GM04504 (cell line): Measurements from ENCODE around the gene PLBD2.
A peak's percentile ranks its signal among the peaks of the same experiment; 100 is the strongest.

Experiments used
- DNase-seq: peaks from one replicate; pipeline ENCODE4 v3.0.0-alpha.2; 2012; ENCODE audit warnings: low read depth

The PLBD2 gene

DNA sequence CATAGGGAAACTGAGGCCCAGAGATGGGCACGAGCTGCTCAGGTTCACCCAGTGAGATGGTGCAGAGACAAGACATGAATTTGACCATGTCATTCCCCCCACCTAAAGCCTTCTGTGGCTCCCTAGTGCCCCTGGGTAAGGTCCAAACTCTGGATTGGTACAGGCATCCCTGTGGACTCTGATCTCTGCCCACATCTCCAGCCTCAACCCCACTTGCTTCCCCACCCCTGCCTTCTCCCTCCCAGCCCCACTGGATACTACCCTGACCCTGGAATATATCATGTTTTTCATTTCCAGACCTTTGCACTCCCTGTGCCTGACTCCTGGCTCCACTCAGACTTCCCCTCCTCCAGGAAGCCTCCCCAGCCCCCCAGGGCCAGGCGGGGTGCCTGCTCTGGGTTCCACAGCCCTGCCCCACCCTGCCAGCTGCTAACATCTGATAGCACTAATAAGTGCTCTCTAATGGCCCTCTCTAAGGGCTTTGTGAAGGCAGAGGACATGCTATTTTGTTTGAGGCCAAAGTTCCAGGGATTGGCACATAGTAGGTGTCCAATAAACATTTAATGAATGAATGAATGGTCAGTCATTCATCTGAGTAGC, 62.7 kb downstream of the PLBD2 start:
- DNase-seq, result no peak

DNA sequence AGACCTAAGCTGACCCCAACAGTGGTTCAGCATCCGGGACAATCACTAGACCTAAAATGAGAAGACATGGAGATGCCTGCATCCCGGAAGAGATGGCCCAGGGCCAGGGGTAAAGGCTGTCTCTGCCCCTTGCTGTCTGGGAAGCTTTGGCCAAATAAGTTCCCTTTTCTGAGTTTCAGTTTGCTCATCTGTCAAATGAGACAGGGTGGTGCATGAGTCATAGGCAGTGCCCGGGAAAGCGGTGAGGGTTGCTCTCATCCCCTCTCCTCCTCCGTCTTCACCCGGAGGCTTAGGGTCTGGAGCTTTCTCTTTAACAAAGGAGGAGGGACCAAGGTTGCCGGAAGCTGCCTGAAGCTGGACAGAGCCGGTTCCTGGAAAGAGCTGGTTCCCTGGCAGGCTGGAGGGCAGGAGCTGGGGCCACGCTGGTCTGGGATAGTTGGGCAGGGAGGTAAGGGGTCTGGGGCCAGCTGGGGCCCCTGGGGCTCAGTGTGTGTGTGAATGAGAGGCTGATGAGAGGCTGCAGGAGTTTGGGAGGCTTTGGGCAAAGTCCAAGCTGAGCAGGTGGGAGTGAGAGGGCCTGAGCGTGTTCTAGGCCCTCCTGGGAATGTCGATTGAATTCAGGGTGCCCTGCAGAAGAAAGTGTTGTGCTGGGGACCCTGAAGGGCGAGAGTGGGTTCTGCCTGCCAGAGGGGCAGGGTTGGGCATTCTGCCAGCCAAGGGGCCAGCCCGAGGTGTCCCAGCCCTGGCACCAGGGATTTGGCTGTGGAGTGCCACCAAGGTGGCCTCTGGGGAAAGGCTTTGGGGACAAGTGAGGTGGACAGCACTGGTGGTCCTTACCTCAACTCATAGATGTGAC, 63.9 kb downstream of the PLBD2 start, which contains the start of gene SDSL:
SDSL (plus strand) TSS at position 351 of the 856 bp plus-strand sequence. CDS start 5,603 bp downstream, outside the sequence.
- DNase-seq, result peak; percentile 63

DNA sequence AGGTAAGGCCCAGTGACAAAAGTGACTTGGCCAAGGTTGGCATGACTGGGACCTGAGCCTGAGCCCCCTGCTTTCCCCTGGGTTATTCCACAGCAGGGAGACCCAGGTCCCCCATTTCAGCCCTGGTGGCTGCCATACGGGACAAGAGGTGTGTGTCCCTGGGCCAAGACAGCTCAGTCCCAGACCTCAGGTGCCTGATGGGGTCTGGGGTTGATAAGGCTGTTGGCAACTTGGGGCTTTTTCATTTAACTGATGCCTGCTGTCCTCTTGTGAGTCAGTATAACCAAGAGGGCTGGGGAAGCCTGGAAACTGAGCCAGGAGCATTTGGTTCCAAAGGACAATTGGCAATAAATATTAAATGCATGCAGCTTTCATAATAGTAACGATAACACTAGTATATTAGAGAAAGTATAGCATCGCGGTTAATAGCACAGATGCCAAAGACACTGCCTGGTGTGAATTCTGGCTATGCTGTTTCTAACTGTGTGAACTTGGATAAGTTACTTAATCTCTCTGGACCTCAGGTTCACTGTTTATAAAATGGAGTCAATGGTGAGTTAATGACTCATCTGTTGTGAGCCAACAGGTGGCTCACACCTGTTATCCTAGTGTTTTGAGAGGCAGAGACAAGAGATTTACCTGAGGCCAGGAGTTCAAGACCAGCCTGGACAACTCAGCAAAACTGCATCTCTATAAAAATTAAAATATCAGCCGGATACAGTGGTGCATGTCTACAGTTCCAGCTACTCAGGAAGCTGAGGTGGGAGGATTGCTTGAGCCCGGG, 64.7 kb downstream of the PLBD2 start:
- no peak for DNase-seq

DNA sequence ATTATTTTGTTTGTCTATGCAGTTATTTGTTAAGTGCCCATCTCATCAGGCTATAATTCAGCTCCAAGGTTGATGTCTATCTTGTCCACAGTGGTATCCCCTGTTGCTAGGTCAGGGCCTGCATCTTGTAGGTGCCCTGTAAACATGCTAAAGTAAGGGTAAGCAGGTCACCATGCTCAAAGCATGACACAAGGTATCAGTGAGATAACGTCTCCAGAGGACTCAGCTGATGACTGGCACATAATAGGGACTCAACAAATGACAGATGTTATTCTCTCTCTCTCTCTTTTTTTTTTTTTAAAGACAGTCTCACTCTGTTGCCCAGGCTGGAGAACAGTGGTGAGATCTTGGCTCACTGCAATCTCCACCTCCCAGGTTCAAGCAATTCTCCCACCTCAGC, 66.1 kb downstream of the PLBD2 start:
- no peak for DNase-seq

DNA sequence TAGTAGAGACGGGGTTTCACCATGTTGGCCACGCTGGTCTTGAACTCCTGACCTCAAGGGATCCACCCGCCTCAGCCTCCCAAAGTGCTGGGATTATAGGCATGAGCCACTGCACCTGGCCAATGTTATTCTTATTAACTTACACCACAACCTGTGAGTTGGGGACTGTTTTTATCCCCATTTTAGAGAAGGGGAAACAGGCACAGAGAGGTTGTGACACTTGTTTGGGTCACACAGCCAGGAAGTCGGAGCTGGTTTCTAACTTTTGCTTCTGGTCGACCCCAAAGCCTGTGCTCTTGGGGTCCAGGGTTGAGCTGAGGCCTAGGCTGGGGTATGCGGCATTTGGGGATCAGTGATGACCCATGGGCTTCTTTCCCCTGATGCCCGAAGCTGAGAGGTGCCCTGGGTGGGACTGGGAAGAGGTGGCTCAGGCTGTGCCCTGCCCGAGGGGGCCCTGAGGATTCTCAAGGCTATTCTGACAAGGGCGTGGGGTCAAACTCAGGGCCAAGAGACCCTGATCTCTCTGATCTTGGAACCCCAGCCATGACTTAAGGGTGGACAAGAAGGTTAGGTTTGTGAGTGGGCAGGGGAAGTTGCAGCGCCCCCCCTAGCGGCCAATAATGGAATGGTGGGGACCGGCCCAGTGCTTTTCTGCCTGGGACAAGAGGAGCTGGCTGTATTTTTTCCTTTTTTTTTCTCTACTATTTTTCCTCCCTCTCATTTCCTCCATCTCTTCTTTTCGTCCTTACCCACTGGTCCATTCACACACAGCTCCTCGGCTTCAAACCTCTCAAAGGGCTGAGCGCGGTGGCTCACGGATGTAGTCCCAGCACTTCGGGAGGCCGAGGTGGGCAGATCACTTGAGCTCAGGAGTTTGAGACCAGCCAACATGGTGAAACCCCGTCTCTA, 66.8 kb downstream of the PLBD2 start:
- DNase-seq, result no peak

DNA sequence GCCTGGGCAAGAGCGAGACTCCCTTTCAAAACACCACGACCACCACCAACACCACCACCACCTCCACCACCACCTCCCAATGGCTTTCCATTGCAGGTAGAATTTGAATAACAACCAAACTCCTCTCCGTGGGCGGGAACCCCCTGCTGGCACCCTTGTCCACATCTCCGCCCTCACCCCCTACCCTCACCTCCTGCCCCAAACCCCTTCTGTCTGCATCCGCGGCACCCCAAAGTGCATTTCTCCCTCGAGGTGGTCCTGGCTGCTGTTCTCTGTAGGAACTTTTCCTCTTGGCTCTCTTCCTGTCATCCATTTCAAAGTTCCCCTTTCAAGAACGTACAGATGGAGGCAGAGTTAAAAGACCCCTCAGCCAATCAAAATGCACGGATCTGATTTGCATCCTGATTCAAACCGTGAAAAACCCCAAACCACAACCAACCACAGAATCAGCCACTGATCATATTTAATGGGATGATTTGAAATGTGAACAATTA, 67.6 kb downstream of the PLBD2 start:
- DNase-seq, result no peak

DNA sequence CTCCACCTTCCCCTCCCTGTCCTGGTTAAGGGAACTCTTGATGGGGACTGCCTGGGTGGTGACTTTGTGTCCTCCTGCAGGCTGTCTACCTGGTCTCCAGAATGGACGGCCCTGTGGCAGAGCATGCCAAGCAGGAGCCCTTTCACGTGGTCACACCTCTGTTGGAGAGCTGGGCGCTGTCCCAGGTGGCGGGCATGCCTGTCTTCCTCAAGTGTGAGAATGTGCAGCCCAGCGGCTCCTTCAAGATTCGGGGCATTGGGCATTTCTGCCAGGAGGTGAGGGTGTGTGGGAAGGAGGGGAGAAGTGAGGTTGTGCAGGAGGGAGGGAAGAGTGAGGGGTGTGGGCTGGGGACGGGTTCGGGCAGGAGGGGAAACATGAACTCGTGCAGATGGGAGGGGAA, 69.5 kb downstream of the PLBD2 start:
- DNase-seq, result no peak

DNA sequence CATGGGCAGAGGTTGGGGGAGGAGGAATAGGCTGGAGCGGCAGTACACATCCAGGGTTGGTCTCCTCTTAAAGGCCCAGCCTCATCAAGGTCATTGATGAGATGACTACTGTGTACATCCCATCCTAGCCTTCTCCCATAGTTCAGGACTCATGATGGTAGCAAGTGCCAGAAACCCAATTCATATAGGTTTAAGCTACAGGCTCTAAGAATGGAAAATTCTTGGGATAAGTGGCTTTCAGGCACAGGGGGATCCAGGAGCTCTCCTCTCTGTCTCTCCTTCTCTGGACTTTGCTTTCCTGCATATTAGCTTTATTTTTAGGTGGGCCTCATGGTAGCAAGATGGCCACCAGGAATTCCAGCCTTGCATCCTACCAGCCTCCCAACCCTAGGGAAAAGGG, 70.1 kb downstream of the PLBD2 start:
- DNase-seq, result no peak

DNA sequence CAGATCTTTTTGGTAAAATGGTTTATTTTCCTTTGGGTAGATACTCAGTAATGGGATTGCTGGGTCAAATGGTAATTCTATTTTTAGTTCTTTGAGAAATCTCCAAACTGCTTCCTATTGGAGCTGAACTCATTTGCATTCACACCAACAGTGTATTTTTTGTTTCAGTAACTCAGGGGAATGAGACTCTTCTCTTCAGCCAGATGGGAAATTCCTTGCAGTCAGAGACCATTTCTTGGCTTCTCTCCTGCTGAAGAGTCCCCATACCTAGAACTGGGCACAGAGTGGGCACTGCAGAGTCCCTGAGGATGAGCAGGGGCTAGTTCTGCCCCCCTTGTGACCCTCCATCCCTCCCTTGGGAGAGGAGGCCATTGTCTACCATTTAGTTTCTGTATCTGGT, 74.6 kb downstream of the PLBD2 start:
- DNase-seq, result no peak

DNA sequence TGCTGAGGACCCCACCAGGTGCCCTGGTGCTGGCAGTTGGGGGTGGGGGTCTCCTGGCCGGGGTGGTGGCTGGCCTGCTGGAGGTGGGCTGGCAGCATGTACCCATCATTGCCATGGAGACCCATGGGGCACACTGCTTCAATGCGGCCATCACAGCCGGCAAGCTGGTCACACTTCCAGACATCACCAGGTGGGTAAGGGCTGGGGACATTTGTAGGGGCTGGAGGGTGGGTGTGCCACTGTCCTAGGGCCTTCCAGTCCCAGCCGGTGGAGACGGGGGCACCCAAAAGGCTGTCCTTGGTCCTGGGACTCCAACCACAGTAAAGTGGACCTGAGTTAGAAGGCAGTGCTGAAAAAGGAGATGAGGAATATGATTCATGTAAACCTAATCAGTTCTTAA, 77.0 kb downstream of the PLBD2 start:
- DNase-seq, result no peak

DNA sequence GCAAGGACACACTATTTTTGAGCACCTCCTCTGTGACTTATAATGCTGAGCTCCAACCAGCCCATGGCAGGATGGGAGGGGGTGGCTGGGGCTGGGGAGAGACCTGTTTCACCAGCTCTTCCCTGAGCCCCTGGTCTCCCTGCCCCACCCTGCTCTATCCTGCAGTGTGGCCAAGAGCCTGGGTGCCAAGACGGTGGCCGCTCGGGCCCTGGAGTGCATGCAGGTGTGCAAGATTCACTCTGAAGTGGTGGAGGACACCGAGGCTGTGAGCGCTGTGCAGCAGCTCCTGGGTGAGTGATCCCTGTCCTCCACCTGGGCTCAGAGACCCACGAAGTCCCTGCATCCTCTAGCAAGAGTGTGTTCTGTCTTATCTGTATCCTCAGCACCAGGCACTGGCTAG, 78.2 kb downstream of the PLBD2 start:
- no peak for DNase-seq

DNA sequence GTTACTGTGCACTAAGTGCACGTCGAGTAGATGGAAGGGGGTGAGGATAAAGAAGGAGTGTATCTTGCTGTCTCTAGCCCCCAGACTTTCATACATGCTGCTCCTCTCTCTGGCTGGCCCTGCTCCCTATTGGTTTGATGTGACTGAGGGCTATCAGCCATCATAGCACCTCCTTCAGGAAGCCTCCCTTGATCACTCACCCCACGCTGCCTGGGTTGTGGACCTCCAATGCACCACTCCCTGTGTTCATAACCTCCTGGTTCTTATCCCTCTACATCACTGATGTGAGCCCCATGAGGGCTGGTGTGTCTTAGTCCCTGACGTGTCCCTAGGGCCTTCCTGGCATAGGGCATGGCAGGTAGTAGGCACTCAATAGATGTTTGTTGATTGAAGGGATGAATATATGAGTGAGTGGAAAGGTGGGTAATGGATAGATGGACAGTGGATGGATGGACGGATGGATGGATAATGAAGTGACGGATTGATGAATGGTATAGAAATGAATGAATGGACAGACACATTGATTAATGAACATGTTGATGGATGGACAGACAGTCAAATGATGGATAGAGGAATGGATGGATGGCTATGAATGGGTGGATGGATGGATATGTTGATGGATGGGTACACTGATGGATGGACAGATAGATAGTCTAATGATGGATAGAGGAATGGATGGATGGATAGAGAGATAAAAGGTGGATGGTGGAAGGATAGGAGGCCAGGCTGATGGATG, 78.8 kb downstream of the PLBD2 start:
- DNase-seq, result no peak

DNA sequence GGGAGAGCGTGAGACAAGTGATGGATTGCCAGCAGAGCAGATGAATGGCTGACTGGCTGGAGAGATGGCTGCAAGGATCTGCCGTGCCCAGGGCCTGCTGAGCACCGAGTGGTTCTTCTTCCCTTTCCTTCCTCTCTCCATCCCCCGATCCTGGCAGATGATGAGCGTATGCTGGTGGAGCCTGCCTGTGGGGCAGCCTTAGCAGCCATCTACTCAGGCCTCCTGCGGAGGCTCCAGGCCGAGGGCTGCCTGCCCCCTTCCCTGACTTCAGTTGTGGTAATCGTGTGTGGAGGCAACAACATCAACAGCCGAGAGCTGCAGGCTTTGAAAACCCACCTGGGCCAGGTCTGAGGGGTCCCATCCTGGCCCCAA, 79.3 kb downstream of the PLBD2 start:
- no peak for DNase-seq

DNA sequence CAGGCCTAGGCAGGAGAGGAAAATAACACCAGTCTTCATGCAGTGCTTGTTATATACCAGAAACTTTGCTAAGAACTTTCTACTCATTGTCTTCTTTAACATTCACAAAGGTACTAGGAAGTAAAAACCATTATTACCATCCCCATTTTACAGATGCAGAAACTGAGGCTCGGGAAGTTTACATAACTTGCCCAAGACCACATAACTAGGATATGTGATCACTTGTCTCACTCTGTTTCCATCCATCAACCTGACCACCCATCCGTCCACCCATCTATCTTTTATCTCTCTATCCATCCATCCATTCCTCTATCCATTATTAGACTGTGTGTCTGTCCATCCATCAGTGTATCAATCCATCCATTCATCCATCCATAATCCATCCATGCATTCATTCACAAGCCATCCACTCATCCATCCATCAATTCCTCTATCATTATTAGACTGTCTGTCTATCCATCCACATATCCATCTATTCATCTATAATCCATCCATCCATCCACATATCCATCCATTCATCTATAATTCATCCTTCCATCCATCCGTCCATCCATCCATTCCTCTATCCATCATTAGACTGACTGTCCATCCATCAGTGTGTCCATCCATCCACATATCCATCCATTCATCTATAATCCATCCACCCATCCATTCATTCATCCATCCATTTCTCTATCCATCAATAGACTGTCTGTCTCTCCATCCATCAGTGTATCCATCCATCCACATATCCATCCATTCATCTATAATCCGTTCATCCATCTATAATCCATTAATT, 80.3 kb downstream of the PLBD2 start:
- no peak for DNase-seq

DNA sequence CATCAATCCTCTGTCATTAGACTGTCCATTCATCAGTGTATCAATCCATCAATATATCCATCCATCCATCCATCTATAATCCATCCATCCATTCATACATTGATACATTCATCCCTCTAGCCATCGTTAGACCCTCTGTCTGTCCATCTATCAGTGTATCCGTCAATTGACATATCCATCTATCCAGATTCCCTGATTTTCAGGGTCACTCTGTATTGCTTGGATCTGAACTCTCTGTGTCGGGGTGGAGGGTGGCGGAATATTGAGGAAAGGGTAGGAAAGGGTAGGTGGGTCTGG, 80.9 kb downstream of the PLBD2 start:
- no peak for DNase-seq

DNA sequence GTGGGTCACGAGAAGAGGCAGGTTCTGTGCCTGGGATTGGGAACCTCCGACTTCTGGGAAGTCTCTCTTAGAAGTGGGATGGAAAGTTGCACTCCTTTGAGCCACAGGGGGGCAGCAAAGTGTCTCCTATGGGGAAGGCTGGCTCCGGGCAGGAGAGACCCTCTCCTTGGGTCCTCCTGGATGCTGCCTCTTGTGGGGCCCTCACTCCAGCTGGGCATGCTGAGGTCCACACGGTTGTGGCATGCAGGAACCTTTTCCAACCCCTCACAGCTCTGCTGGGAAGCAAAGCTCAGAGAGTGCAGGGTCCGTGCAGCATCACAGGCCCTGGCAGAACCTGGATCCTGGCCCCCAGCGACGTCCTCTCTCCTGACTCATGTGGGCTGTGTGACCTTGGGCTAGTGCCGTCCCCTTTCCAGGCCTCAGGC, 81.2 kb downstream of the PLBD2 start:
- DNase-seq, result no peak

DNA sequence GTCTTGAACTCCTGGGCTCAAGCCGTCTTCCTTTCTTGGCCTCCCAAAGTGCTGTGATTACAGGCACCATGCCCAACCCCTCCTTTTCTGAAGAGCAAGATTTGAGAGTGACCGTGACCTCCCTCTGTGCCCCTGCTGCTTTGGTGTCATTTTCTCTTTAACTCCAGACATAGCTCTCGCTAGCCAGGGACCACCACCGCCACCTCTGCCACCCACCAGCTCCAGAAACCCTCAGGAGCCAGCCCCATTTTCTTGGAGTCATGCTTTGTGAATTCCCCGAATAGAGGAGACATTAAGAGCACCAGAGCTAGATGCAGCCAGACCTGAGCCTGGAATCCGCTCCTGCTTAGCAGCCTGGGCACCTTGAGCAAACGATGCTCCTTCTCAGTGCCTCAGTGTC, 81.9 kb downstream of the PLBD2 start:
- DNase-seq, result no peak
